GM19455 (cell line): ENCODE data around the gene CD80.
"Not testable (repeated sequence)": the region's sequence is repeated elsewhere in the genome, so short reads cannot be mapped to it uniquely, and the experiment has no call there.

Experiments
- ATAC-seq: cut with Tn5 transposase; IDR thresholded peaks from one replicate; pipeline ENCODE4 v1.9.1; 2021; ENCODE audit not compliant: unreplicated experiment

Gene CD80, protein sequence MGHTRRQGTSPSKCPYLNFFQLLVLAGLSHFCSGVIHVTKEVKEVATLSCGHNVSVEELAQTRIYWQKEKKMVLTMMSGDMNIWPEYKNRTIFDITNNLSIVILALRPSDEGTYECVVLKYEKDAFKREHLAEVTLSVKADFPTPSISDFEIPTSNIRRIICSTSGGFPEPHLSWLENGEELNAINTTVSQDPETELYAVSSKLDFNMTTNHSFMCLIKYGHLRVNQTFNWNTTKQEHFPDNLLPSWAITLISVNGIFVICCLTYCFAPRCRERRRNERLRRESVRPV

DNA sequence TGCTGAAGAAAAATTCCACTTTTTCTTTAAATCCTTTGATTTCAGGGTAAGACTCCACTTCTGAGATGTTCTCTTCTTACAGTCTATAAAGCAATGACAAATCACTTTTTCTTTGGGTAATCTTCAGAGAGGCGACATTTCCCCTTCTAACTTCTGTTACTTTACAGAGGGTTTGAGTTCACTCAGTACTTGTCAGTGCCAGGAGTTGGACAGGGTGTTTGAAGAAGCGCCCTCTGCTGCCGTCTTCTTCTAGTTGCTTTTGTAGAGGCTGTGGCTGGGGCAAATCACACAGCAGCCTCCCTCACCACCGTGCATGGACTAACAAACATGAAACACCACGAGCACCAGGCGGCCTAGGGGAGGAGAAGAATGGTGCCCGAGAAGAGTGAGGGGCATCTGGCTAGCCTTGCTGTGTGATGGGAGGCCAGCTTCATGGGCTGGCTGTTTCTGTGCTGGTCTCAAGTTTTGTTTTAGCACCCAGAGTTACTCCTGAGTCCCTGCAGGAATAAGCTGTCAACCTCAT lies at the start of gene CD80:
TSS of gene CD80 (minus strand) at position 174 of the 523 bp plus-strand sequence. CDS start 1,886 bp downstream, outside the sequence.
- ATAC-seq = peak; percentile 72

DNA sequence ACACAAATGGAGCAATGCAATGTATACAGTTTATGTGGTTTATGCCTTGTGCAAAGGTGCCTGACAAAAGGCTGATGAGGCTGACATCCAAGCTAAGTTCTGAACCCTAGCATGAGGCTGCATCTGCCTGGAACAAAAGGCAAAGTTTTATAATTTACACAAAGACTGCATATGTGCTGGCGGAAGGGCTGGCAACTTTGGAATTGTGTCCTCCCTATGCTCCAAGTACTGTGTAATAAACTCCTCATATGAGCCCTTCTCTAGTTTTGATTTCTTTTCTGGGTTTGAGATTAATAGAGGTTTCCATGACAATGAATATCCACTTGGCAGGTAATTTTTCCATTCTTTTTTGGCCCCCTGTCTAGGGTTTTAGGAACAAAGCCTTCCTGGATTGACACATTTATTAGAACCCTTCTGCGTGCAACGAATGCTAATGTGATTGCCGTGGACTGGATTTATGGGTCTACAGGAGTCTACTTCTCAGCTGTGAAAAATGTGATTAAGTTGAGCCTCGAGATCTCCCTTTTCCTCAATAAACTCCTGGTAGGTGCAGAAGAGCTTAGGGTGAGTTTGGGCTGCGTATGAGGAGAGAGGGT lies 49.1 kb upstream of the CD80 start:
- ATAC-seq = no peak

DNA sequence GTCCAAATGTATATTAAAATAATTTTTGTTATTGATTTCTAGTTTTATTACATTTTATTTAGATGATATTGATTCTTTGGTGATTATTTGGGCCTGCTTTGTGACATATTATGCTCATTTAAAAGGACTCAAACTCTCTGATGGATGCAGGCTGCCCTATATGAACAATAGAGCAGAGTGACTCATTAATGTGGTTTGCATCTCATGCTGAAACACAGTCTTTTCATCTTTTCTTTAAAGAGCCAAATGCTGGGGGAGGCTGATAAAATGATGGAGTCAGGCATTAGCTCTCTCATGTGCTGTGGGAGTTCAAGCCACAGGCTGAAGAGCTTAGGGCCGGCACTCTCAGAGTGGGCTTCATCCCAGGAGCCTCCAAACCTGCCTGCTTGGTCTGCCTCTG lies 45.5 kb upstream of the CD80 start:
- no peak for ATAC-seq

DNA sequence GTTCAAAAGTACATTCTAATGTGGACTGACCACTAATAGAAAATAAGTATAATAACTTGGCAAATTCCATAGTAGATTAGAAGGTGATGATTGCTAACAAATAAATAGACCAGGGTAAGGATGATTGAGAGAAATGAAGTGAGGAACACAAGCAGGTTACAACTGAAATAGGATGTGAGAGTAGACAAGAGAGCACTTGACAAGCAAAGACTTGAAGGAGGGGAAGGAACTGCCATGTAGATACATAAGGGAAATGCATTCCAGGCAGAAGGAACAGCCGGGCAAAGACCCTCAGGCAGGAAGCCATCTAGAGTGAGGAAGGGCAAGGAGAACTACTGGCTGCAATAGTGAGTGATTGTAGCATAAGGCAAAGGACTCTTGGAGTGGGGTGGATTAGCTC lies 43.3 kb upstream of the CD80 start:
- ATAC-seq = no peak

DNA sequence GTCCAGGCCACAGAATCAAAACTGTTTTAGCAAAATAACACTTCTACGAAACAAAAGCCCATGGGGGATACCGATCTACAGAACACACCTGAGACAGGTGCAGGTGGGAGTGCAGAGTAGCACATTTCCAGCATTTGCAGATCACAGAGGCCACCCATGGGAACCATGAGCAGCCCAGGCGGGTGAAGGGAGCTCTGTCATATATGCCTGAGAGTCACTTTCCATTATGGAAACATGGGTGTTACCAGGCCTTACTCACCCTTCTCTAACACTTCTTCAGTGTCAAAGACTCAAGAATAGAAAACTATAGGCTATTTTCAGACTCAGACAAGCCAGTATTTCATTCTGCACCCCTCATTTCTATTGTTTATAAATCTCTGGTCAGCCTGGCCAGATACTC lies 41.7 kb upstream of the CD80 start:
- ATAC-seq = peak; percentile 14

DNA sequence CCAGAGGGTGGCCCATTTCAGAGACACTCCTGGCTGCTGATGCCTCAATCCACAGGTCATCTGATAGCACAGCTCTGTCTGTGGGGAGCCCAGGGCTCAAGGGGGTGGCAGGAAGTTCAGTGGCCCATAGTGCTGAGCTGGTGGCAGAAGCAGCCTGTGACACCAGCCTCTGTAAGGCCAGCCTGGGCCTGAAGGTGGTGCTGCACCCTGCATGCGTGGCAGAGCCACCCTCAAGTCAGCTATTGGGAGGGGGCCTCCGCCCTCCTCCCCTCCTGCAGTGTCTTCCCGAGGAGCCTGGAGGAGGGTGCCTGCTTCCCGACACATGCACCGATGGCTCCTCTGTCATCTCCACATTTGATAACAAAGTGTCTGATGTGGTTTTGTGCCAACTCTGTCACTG lies 41.3 kb upstream of the CD80 start:
- peak; percentile 75 for ATAC-seq

DNA sequence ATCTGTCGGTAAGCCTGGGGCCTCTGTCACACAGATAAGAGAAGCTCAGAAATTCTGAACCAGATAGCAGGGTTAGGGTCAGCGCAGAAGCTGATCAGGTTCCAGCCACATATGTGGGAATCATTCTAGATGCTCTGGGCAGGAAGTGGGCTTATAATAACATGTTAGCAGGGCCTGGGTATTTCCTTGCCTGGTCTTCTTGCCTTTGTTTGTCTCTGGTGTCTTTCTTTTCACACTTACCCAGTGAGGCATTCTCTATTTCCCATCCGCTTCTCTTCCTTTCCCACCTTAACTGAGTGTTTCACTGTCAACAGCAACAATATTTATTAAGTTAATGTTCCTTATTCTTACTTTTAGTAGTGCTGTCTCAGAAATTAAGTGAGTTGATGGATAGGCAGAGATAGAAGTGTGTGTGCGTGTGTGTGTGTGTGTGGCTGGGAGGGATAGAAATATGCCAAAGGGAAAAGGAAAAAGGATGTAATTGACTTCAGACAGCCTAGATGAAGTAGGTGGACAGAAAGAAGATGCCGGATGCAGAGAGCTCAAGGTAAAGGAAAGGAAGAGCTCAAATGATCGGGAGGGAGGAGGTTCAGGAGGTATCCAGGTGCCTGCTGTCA lies 40.3 kb upstream of the CD80 start:
- ATAC-seq = no peak

DNA sequence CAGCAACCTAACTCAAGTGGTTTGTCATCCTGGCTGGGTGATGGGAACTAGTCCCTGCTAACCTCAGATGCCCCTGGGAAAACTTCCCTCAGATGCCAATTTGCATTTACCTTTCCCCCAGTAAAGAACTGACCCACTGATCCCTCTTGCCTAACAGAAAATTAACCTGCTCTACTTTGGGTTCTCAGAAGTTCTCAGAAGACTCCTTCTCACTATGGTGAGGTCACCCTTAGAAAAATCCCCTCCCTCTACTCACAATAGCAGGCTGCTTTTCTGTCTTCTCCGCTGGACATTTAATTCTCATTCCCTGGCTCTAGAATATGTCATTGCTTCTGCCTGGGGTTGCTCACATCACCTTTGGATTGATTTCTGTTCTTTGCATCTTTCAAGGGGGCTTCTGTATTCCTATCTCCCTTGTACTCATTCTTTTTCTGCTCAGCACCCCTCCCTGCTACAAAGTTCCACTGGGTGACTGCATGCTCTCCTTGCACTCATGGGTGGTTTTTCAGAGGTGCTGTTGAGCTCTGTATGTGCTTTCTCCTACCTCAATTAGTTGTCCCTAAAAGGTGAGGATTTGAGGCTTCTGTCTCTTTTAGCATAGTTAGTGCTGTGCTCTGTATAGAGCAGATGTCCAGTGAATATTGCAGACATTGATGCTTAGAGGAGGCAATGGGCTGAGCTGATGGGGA lies 39.1 kb upstream of the CD80 start:
- ATAC-seq = no peak

DNA sequence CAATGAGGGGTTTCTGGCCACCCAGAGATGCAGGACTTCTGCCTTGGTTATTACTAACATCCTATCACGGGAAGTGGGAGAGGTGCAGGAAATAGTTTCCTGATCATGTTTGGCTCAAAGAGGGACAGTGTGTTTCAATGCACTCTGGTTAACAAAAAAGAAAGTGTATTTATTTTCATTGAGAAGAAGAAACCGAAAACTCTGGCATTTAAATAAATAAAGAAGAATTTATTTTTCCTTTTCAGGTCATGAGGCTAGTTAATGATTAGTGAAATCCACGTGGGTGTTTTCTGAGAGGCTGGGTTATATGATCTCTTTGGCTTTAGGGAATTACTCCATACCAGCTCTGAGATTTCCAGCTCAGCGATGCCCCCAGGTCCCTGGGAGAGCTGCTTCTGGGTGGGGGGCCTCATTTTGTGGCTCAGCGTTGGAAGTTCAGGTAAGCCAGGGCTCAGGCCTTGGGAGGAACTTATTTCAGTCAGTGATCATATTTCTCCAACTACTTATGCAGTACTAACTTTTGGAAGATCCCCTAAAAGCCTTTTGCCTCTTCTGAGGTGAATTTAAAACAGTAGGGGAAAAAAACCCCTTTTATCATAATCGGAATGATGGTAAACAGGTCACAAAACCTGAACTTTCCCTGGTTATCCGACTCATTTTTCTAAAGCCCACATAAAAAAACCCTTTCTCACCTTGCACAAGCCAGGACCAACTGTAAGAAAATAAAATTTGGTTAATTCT lies 38.3 kb upstream of the CD80 start, which contains the start of gene PLA1A:
TSS of gene PLA1A (plus strand) at position 338 of the 741 bp plus-strand sequence. CDS start at position 367, 29 bp downstream.
- ATAC-seq = no peak

DNA sequence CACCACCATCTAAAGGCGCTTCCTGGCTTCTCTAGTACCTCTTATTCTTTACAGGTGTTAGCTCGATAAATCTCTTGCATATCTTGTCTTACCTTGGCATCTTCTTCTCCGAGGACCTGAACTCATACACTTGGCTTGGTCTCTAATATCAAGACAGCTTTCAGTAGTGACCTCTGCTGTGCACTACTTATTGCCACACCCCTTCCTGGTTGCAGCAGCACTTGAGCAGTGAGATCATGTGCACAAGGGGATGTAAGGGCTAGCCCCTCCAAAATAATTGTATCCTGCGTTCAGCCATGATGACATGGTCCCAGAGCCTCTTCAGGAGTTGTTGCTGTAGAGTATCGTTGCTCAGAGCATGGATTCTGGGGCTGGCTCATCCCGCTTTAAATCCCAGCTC lies 37.0 kb upstream of the CD80 start:
- ATAC-seq = no peak

DNA sequence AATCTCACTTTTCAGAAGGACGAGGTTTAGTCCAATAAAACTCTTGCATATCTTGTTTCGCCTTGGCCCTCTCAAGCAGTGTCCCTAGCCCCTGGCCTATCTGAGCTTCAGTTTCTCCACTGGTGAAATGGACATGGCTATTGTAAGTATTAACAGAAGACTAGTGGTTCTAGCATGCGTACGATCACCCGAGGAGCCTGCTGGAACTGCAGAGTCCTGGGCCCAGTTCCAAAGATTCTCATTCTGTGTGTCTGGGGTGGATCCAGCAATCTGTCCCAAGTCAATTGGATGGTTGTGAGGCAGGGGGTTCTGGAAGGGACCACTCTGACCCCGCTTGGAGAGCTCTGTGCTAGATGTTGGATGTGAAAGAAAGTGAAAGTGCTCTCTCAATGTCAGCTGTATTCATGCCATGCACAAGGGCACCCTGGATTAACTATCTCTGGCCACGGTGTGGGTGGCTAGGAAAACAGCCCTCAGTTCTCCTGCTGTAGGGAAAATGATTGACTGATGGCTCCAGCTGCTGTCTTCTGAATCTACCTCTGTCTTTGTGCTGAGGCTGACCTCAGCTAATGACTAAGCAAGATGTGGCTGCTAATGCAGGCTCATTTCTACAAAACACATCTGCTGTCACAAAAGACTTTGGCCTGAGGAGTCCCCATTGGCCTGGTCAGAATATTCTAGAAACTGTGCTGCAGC lies 36.4 kb upstream of the CD80 start:
- no peak for ATAC-seq

DNA sequence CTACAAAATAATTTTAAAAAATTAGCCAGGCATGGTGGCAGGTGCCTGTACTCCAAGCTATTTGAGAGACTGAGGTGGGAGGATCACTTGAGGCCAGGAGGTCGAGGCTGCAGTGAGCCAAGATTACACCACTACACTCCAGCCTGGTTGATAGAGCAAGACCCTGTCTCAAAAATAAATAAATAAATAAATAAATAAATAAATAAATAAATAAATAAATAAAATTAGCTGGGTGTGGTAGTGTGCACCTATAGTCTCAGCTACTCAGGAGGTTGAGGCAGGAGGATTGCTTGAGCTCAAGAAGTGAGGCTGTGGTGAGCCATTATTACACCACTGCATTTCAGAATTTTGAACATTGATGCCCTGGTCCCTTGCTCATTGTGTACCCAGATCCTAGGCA lies 35.5 kb upstream of the CD80 start:
- not testable (repeated sequence) for ATAC-seq

DNA sequence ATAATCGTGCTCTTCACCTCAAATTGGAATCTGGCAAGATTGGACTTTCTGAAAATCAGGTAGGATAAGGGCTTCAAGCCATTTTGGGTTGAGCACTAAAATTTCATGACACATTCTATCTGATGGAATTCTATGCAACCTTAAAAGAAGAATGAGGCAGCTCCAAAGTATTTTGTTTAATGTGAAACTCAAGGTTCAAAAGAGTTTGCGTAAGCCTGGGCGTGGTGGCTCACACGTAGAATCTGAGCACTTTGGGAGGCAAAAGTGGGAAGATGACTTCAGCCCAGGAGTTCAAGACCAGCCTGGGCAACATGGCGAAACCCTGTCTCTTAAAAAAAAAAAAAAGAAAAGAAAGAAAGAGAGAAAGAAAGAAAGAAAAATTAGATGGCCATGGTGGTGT lies 34.7 kb upstream of the CD80 start:
- ATAC-seq = no peak

DNA sequence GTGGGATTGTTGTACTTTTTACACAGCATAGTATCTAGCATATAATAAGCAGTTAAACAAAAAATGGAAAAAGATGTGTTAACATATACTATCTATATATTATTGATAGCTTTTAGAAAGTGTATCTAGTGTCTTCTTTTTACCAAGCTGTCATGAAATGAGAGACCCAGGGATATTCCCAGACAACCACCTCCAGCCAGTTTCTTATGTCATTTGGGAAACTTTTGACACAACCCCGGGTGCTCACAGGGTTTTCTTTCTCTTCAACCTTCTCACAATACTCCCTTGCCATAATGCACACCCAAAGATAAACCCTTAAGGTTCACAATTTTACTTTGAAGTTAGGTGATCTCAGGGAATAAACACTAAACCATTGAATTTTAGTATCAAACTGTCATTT lies 33.4 kb upstream of the CD80 start:
- no peak for ATAC-seq

DNA sequence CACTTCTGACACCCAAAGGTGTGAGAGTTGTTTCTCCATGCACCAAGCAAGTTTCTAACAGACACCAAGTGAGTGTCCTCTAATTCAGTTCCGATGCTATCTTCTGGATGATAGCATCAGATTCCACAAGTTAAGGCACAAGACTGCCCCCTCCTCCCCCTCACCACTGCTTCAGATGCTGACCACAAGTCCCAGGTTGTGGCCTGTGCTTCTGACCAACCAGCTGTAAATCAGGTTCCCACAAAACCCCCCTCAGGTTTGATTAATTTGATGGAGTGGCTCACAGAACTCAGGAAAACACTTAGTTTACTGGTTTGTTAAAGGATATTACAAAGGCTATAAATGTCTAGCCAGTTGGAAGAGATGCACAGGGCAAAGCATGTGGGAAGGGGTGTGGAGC lies 31.3 kb upstream of the CD80 start:
- ATAC-seq = no peak

DNA sequence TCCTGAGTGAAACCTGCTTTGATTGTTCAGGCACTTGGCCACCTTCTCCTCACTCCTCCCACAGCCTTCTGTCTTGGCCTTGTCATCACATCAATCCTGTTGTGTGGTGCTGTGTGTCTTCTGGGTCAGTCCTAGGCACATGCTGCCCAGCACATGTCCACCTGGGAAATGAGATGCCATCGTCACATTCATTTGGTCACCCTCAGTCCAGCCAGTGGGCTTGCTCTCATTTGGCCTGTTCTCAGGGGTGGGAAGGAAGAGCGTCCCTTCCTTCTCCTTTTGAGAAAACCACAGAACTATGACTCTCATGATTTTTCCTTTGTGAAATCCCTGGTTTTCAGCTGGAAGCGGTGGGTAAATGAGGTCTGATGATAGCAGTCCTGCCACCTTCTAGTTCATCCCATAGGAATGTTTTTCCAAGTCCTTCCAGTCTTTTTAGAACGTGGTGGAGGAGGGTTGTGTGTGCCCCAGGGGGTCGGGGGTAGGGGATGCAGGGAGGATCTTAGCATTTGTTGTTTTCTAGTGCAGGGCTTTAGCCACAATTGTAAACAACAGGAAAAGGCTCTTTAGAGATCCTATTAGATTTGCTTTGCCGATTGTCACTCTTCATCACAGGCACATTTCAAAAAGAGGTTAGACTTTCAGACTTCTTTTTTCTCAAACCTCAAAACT lies 29.8 kb upstream of the CD80 start:
- ATAC-seq = no peak

DNA sequence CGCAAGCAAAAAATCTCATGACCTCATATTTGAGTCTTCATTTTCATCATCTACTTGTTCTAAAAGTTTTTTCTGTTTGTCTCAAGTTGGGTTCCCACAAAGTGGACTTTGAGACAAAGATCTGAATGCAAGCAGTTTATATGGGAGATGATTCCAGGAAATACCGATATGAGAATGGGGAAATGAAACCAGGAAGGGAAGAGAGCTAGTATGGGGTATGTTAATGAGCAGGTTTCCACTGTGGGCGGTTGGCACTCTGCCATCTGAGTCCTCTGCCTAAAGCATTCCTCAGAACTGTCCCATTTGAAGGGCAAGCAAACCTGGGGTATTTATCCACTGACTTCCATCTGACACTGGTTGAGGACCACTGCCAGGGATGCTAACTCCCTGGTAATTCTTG lies 28.7 kb upstream of the CD80 start:
- ATAC-seq = no peak

DNA sequence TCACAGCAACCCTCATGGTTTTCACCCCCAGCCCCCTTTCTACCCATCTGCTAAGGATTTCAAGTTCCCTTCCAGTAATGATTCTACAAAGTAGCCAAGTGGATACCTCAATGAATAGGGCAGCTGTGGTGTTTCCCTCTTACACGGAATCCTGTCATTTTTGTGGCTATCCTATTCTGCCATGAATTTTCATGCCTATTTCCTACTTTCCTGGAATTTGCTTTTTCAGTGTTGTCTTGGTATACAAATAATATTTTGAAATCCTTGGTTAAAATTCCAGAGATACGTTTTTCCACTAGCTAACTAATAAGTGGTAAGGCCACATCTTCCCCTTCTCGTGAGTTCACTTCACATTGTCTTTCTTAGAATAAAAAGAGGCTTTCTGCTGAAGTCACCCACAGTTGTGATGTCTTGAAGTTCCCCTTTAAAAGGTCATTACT lies 27.3 kb upstream of the CD80 start:
- no peak for ATAC-seq

DNA sequence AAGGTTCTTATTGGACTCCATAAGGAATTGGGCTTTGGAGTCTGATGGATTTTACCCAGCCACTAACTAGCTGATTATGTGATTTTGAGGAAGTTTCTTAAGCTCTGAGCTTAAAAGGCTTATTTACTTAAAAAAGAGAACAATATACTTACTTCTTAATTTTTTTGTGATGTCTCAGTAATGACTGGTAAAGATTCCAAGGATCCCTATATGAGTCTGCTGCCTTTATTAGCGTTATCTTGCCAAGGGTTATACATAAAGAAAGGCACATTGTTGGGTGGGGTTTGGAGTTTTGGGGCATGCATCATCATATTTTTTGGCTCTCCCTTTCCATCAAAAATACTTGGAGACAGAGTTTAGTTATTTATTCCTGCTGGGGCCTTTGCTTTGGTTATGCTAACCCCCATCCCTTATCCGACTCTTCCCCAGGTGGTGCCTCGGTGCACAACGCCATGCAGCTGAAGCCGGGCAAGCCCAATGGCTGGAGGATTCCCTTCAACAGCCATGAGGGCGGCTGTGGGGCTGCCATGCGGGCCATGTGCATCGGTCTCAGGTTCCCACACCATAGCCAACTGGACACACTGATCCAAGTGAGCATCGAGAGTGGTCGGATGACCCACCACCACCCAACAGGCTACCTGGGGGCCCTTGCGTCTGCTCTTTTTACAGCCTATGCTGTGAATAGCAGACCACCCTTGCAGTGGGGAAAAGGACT lies 26.6 kb upstream of the CD80 start:
- ATAC-seq = no peak
